Mucosa of stomach (tissue), 1 donor: Measurements from ENCODE around the gene TM7SF2.
A peak's percentile ranks its signal among the peaks of the same experiment; 100 is the strongest.
"Not testable (repeated sequence)": the region's sequence is repeated elsewhere in the genome, so short reads cannot be mapped to it uniquely, and the experiment has no call there.

Experiments used
- H3K27me3 ChIP-seq: one replicate; pipeline ENCODE4 v1.7.0; 2013; ENCODE audit warnings: mild to moderate bottlenecking, low read length; ENCODE audit not compliant: control insufficient read depth, insufficient read depth
- H3K36me3 ChIP-seq: one replicate; pipeline ENCODE4 v1.7.0; 2013; ENCODE audit warnings: low read length; ENCODE audit not compliant: control insufficient read depth, insufficient read depth
- H3K4me1 ChIP-seq: one replicate; pipeline ENCODE4 v1.7.0; 2013; ENCODE audit warnings: mild to moderate bottlenecking, low read length; ENCODE audit not compliant: control insufficient read depth, insufficient read depth
- H3K4me3 ChIP-seq: one replicate; pipeline ENCODE4 v1.7.0; 2013; ENCODE audit warnings: low read length
- H3K9ac ChIP-seq: one replicate; pipeline ENCODE4 v1.7.0; 2013; ENCODE audit warnings: mild to moderate bottlenecking, low read length, moderate library complexity
- H3K9me3 ChIP-seq: one replicate; pipeline ENCODE4 v1.7.0; 2013; ENCODE audit warnings: mild to moderate bottlenecking, low read length, moderate library complexity; ENCODE audit not compliant: control insufficient read depth
- donor health status: Pancreatic carcinoma.

Gene TM7SF2

GRCh38 chr11:65118891-65119669 is 7.4 kb downstream of the TM7SF2 start:
- H3K4me3 ChIP-seq, H3K9me3 ChIP-seq, H3K27me3 ChIP-seq, H3K9ac ChIP-seq: not testable (repeated sequence)
- Histone ChIP-seq H3K4me1 (peaks cover 27% of the 10 kb centered on the region), H3K36me3 (peaks cover 26% of the 10 kb centered on the region)

GRCh38 chr11:65119670-65119995 is 8.0 kb downstream of the TM7SF2 start:
- Histone ChIP-seq H3K9ac (no peak overlapping the region), H3K4me3 (no peak overlapping the region), H3K27me3 (no peaks in the 10 kb centered on the region), H3K36me3 (peaks cover 26% of the 10 kb centered on the region), H3K4me1 (peaks cover 27% of the 10 kb centered on the region), H3K9me3 (no peaks in the 10 kb centered on the region)

DNA sequence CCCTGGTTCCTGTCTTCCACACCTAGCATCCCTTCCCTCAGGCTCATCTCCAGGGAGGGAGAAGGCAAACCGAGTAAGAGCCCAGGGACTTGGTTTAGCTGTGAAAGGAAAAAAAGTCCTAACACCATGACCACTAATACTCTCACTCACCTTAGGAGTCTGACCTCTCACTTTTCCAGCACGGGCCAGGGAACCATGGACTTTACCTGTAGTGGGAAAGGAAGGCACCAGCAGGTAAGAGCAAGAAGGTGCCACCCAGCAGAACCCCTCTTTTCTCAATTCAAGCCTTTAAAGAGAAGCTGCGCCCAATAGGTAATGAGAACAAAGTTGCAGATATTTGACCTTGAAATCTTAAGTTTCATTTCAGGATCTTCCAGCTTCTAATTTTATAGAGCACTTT is 9.2 kb downstream of the TM7SF2 start:
- Histone ChIP-seq H3K4me3 (peak overlapping the region; percentile 82), H3K27me3 (no peaks in the 10 kb centered on the region), H3K4me1 (peaks cover 21% of the 10 kb centered on the region), H3K36me3 (peaks cover 26% of the 10 kb centered on the region), H3K9me3 (no peaks in the 10 kb centered on the region), H3K9ac (peak overlapping the region; percentile 99)

- Histone ChIP-seq H3K4me1 (peaks cover 15% of the 10 kb centered on the region), H3K36me3 (peaks cover 26% of the 10 kb centered on the region), H3K4me3 (peak overlapping the region; percentile 82), H3K27me3 (no peaks in the 10 kb centered on the region), H3K9me3 (no peaks in the 10 kb centered on the region), H3K9ac (peak overlapping the region; percentile 99)
These were observed 9.8 kb downstream of the TM7SF2 start for GRCh38 chr11:65121447-65121864.

DNA sequence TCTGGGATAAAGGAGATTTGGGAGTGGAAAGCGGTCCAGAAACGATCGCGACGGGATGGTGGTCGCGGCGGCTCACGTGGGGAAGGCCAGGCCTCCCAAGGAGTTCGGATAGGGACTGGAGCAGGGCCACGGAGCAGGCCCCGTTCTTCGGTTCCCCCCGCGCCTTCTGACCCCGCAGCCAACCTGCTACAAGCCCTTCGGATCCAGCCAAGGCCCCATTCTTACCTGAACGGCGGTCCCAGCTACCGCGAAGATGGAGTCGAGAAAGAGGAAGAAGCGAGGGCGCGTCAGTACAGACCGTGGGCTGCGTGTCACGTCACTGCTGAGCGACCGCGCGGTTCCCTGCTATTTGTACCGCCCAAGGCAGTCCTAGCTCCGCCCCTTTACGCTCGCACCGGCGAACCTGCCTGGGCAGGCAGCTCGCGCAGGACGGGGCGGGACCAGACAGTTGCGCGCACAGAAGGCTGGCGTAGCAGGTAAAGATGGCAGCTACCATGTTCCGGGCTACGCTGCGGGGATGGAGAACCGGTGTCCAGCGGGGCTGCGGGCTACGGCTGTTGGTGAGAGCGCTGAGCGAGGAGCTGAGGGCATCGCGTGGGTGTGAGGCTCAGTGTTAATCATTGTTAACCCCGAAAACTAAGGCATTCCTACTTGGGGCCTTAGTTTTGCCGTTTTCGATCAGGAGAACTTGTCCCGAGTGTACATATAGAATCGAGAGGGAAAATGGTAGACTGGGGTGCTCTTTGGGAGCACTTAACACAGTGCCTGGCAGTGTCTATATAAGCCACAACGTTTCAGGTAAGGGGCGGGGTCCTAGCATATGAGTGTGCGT is 10.4 kb downstream of the TM7SF2 start, which contains the start of the genes FAU and MRPL49:
FAU (minus strand) TSS at position 270 of the 832 bp plus-strand sequence. CDS start 321 bp downstream, outside the sequence.
MRPL49 (plus strand) TSS at position 457 of the 832 bp plus-strand sequence; CDS start at position 483, 26 bp downstream.
- Histone ChIP-seq H3K4me1 (peaks cover 11% of the 10 kb centered on the region), H3K27me3 (no peaks in the 10 kb centered on the region), H3K9ac (peak within 1 kb of the TSS; percentile 99), H3K4me3 (peak within 1 kb of the TSS; percentile 82), H3K9me3 (no peaks in the 10 kb centered on the region), H3K36me3 (peaks cover 31% of the 10 kb centered on the region)

DNA sequence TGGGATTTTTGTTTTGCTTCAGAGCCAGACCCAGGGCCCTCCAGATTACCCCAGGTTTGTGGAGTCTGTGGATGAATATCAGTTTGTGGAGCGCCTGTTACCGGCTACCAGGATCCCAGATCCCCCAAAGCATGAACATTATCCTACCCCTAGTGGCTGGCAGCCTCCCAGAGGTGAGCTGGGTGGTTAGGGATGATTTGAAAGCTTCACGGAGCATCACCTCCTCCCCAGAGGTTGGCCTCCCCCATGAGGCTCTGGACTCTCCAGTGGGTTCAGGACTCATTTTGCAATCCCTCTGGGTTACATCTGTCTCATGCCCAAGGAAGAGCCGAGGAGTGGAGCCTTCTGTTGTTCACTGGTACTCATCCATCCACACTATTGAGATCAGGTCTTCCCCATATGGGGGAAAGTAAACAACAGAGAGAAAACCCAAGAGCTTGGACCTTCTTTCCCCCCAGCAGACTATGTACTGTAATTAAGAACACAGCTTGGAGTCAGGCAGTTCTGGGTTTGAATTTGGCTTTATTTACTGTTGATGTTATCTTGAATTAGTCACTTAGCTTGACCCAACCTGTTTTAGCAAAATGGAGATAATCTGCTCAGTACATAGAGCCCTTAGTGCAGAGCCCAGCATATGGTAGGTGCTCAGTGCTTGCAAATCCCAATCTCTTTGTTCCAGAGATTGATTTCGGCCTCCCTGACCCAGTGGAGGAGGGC is 13.0 kb downstream of the TM7SF2 start:
- peaks cover 11% of the 10 kb centered on the region for H3K4me1 ChIP-seq
- peaks cover 27% of the 10 kb centered on the region for H3K36me3 ChIP-seq
- H3K9ac ChIP-seq: no peak overlapping the region
- no peaks in the 10 kb centered on the region for H3K27me3 ChIP-seq
- H3K9me3 ChIP-seq: no peaks in the 10 kb centered on the region
- no peak overlapping the region for H3K4me3 ChIP-seq

- Histone ChIP-seq H3K27me3 (no peaks in the 10 kb centered on the region), H3K9ac (no peak overlapping the region), H3K36me3 (peaks cover 26% of the 10 kb centered on the region), H3K4me1 (peaks cover 10% of the 10 kb centered on the region), H3K9me3 (no peaks in the 10 kb centered on the region), H3K4me3 (no peak overlapping the region)
These were observed 13.8 kb downstream of the TM7SF2 start for GRCh38 chr11:65125197-65126056.

- H3K9ac ChIP-seq: no peak overlapping the region
- peaks cover under 1% of the 10 kb centered on the region for H3K4me1 ChIP-seq
- no peaks in the 10 kb centered on the region for H3K9me3 ChIP-seq
- H3K4me3 ChIP-seq: no peak overlapping the region
- no peaks in the 10 kb centered on the region for H3K27me3 ChIP-seq
- H3K36me3 ChIP-seq: peaks cover 33% of the 10 kb centered on the region
These were observed 15.1 kb downstream of the TM7SF2 start for GRCh38 chr11:65126624-65127274.

DNA sequence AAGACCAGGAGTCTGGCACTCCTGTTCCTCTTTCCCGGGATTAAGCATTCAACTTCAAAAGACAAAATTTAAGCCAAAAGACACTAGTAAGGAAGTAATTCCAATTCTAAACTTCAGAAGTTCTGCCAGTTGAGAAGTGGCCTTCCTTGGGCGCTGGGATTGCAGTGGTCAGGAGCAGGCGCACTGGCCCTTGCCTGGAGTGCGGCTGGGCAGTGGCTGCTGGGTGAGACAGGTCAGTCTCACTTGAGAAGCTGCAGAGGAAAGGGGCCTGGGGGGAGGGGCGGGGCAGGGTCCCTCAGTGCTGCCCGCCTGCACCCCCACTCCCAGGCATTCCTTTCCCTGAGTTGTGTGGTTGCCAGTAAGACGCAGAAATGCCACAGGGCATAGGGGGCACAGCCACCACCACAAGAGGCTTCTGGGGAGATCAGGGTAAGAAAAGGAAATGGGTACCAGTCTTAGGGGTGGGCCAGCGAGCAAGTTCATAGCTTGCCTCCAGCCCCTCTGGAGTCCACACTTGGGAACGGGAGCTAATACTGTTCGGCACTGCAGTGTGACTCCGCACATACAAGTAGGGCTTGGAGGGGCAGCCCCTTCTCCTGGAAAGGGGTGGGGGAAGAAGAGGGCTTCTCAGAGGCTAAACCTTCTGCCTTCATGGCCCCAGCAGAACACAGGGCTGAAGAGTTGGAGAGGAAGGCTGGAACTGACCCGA is 16.0 kb downstream of the TM7SF2 start:
- Histone ChIP-seq H3K4me3 (no peak overlapping the region), H3K36me3 (peaks cover 42% of the 10 kb centered on the region)

DNA sequence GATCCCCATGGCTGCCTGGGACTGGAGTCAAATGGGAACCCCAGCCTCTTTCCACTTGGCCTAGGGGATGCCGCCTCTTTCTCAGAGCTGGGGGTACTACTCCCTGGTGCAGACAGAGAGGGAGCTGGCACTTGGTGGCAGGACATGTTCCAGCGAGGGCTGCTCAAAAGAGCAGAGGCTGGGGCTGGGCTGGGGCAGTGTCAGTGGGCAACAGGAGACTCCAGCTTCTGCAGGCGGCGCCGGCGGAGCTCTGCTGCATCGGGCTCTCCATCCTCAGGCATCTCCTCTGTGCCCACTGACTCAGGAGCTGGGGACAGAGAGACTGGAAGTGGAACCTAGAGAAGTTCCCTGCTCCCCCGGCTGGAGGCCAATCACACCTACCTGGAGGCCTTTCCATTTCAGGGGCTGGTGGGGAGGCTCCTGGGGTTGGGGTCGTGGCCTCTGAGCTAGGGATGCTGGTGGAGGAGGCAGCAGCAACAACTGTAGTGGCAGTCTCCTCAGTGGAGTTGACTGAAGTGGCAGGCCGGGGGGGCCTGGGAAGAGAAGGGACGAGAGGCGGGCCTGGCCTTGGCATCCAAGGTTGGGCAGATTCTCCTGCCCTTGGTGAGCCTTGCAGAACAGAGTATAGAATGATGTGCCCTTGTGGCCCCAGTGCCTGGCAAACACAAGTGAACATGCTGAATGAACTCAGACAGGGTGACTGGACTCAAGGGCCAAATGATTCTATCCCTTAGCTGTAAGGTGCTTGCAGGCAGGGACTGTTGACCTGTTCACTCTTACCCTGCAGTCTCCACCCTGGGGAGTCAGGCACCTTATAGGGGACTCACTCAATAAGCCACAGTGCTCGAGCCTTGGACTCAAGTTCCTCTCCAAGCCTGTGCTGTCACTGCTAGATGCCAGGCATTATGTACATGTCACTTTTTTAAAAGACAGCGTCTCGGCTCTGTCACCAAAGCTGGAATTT is 16.8 kb downstream of the TM7SF2 start:
- no peaks in the 10 kb centered on the region for H3K9me3 ChIP-seq
- H3K4me3 ChIP-seq: no peak overlapping the region
- H3K9ac ChIP-seq: no peak overlapping the region
- peaks cover 43% of the 10 kb centered on the region for H3K36me3 ChIP-seq
- H3K27me3 ChIP-seq: no peaks in the 10 kb centered on the region
- H3K4me1 ChIP-seq: peaks cover 16% of the 10 kb centered on the region

More for the DNA sequence above, 16.0 kb downstream of the TM7SF2 start:
- H3K4me1 ChIP-seq: peaks cover 8% of the 10 kb centered on the region
- no peak overlapping the region for H3K9ac ChIP-seq
- no peaks in the 10 kb centered on the region for H3K27me3 ChIP-seq
- H3K9me3 ChIP-seq: no peaks in the 10 kb centered on the region
